ENCODE data around the gene CRB2. TPM values are rescaled to one million over a fixed set of nuclear protein-coding genes. Genes with fewer than 3 reads are reported as not detected.

The CRB2 gene
- total RNA-seq, 1 donor from 2014 or later = not detected

DNA sequence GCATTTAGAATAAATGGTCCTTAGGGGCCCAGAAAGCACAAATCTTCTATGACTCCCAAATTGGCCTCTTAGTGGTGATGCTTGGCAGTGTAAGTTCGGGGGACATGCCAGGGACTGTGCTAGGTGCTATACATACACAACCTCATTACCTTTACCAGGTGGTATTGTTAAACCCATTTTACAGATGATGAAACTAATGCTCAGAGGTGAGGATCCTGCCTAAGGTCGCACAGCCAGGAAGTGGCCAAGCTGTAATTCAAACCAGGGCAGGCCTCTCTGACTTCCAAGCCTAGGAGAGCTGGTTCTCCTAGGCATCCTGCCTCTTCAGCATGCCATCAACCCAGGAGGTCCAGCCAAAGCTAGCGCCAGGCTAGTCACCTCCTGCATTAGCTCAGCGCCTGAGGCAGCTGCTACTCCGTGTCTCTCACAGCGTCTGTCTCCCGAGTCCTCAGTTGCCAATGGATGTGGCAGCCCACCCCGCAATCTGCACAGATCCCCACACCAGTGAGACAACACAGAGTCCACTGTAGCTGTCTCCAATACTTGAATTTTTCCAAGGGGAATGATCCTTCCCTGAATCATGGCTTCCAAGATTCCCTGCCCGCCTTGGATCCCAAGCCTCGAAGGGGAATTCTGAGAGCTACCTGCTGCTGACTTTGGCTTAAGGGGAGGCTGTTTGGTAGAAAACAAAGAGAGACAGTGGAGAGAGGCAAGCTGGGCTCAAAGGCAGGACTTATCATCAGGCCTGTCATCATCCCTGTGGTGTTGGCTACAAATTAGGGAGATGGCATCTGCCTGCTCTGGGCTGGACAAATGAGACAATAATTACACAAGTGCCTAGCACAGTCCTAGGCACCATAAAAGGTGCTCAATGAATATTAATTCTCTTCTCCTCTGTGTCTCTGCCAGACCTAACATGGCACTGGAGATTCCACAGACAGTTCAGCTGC, 52.6 kb downstream of the CRB2 start:
- intact Hi-C loops (cut with DNase I) = no loop called here
- H3K36me3 ChIP-seq = no peaks in the 10 kb centered on the region
- H3K4me3 ChIP-seq = no peak overlapping the region
- no peaks in the 10 kb centered on the region for H3K9me3 ChIP-seq
- DNase-seq (ENCODE audit: extremely low spot score in 2 of 2) = no peak
- H3K27me3 ChIP-seq = no peaks in the 10 kb centered on the region
- TF ChIP-seq POLR2A (IDR thresholded peaks at IDR 0.05) = no peak
- TF ChIP-seq, protein P1, sequence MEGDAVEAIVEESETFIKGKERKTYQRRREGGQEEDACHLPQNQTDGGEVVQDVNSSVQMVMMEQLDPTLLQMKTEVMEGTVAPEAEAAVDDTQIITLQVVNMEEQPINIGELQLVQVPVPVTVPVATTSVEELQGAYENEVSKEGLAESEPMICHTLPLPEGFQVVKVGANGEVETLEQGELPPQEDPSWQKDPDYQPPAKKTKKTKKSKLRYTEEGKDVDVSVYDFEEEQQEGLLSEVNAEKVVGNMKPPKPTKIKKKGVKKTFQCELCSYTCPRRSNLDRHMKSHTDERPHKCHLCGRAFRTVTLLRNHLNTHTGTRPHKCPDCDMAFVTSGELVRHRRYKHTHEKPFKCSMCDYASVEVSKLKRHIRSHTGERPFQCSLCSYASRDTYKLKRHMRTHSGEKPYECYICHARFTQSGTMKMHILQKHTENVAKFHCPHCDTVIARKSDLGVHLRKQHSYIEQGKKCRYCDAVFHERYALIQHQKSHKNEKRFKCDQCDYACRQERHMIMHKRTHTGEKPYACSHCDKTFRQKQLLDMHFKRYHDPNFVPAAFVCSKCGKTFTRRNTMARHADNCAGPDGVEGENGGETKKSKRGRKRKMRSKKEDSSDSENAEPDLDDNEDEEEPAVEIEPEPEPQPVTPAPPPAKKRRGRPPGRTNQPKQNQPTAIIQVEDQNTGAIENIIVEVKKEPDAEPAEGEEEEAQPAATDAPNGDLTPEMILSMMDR (IDR thresholded peaks at IDR 0.05) = no peak
- no peak for TF ChIP-seq POLR2AphosphoS5 (IDR thresholded peaks at IDR 0.05; ENCODE audit: insufficient read depth in 1 of 2, low read depth in 1 of 2)
- H3K4me1 ChIP-seq = peaks cover 7% of the 10 kb centered on the region
- H3K27ac ChIP-seq = no peak overlapping the region

DNA sequence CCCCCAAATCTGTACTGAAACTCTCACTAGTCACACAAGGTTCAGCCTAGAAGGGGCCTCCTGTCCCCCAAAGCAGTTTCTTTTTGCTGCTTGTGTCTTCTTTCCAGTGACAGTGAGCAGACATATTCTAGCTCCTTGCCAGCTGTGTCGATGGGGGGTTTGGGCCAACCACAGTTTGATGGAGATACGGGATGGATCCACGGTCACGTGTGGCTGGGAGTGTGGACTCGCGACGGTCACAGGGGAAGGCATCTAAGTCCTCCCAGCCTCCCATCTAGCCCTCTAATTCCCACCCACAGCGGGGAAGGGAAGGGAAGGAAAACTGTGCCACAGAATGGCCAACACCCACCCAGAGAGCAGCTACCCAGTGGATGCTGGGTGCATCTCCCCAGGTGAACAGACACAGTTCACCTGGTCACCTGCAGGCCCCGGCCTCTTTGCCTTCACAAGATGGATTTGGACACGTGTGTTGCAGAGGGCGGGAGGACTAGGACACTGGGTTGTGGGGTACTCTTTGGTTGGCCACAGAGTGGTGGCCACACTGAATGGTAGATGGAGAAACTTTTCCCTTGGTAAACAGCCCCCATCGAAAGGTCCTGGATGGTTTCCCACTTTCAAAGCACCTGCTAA, 54.4 kb downstream of the CRB2 start:
- Histone ChIP-seq H3K4me1 (peaks cover 11% of the 10 kb centered on the region), H3K9me3 (no peaks in the 10 kb centered on the region), H3K36me3 (no peaks in the 10 kb centered on the region), H3K27me3 (no peaks in the 10 kb centered on the region), H3K27ac (no peak overlapping the region), H3K4me3 (no peak overlapping the region)
- TF ChIP-seq, protein P1 (IDR thresholded peaks at IDR 0.05) = no peak
- TF ChIP-seq POLR2A (IDR thresholded peaks at IDR 0.05) (no peak), POLR2AphosphoS5 (IDR thresholded peaks at IDR 0.05; ENCODE audit: insufficient read depth in 1 of 2, low read depth in 1 of 2) (no peak)
- DNase-seq (ENCODE audit: extremely low spot score in 2 of 2) = no peak
- intact Hi-C loops (cut with DNase I) = no loop called here

DNA sequence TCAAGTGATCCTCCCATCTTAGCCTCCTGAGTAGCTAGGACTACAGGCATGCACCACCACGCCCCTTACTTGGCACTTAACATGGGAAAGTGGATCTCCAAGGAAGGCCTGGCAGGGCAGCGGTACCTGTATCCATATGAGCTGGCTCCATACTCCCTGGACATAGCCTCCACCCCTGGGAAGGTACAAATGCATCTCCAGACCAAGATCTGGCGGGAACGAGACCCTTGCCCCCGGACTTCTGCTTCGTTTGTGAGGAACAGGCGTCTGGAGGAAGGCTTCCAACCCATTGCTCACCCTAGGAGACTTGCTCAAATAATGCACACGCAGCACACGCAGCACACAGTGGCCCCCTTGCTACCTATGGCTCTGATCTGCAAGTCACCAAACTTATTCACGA, 55.2 kb downstream of the CRB2 start:
- no peak for DNase-seq (ENCODE audit: extremely low spot score in 2 of 2)
- TF ChIP-seq, protein P1 (IDR thresholded peaks at IDR 0.05) = no peak
- no peak for TF ChIP-seq POLR2AphosphoS5 (IDR thresholded peaks at IDR 0.05; ENCODE audit: insufficient read depth in 1 of 2, low read depth in 1 of 2)
- TF ChIP-seq POLR2A (IDR thresholded peaks at IDR 0.05) = no peak
- H3K27me3 ChIP-seq = no peaks in the 10 kb centered on the region
- no peak overlapping the region for H3K27ac ChIP-seq
- intact Hi-C loops (cut with DNase I) = no loop called here
- no peaks in the 10 kb centered on the region for H3K36me3 ChIP-seq
- H3K4me3 ChIP-seq = no peak overlapping the region
- peaks cover 13% of the 10 kb centered on the region for H3K4me1 ChIP-seq
- no peaks in the 10 kb centered on the region for H3K9me3 ChIP-seq

DNA sequence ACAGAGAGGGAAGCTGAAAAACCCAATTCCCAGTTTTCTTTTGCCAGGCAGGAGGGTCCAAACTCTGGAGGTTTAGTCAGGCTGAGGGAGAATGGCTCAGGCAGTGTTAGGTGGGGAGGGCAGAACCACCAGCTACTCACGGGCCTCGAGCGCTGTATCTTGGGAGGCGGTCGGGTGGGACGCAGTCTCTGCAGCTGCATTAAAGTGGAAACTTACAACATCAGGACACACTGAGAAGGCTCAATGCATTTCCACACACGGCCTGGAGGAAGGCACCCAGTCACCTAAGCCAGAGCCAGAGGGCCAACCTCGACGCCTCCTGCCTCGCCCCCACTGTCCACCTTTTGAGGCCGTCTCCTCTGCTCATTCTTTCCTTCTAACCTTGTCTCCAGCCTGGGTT, 55.6 kb downstream of the CRB2 start:
- H3K9me3 ChIP-seq = no peaks in the 10 kb centered on the region
- H3K36me3 ChIP-seq = no peaks in the 10 kb centered on the region
- intact Hi-C loops (cut with DNase I) = no loop called here

More for the DNA sequence above, 55.6 kb downstream of the CRB2 start:
- H3K4me3 ChIP-seq = no peak overlapping the region
- TF ChIP-seq, protein P1 (IDR thresholded peaks at IDR 0.05) = no peak
- TF ChIP-seq POLR2AphosphoS5 (IDR thresholded peaks at IDR 0.05; ENCODE audit: insufficient read depth in 1 of 2, low read depth in 1 of 2) = no peak
- TF ChIP-seq POLR2A (IDR thresholded peaks at IDR 0.05) = no peak
- no peak for DNase-seq (ENCODE audit: extremely low spot score in 2 of 2)
- no peak overlapping the region for H3K27ac ChIP-seq
- no peaks in the 10 kb centered on the region for H3K27me3 ChIP-seq
- peaks cover 11% of the 10 kb centered on the region for H3K4me1 ChIP-seq
